T-cell (primary cell): Measurements from ENCODE around the gene RNF144A. TPM values are rescaled to one million over a fixed set of nuclear protein-coding genes. Genes with fewer than 3 reads are reported as not detected.

Experiments
- ATAC-seq, 4 experiments: fragments of 200-7000 bp in 3 of 4; fragments of 150-1000 bp in 1 of 4; cut with Tn5 transposase; replicated peaks in 1 of 4; 1 replicate in 3 of 4; 2 replicates in 1 of 4; pipeline ENCODE4 v1.10.0; 2021; ENCODE audit warnings: moderate library complexity in 3 of 4, mild to moderate bottlenecking in 2 of 4, moderate number of reproducible peaks in 1 of 4
- CTCF ChIA-PET, 2 donors: fragments of 300-600 bp; sonication (Branson Sonifier 250); formaldehyde crosslinking; loops; one replicate each; lab custom pipeline; 2022; ENCODE audit warnings: antibody characterized with exemption in 2 of 2; lab: Charles Lee
- POLR2A ChIA-PET, 2 donors: fragments of 300-600 bp; sonication (Branson Sonifier 250); formaldehyde crosslinking; loops; one replicate each; lab custom pipeline; 2022; ENCODE audit warnings: antibody characterized with exemption in 2 of 2; lab: Charles Lee
- DNase-seq, 35 experiments: peaks; one replicate each; pipeline versions ENCODE4 v3.0.0 to v3.0.0-alpha.2; 2013 to 2023
- H3K27ac ChIP-seq: one replicate; pipeline ENCODE4 v1.5.1; 2013; ENCODE audit warnings: low read length
- H3K27me3 ChIP-seq, 2 experiments: replicated peaks in 1 of 2; 1 replicate in 1 of 2; 2 replicates in 1 of 2; pipeline versions ENCODE4 v1.6.1 to v1.7.0; 2013; ENCODE audit warnings: low read length in 1 of 2, mixed read lengths in 1 of 2; ENCODE audit not compliant: control insufficient read depth in 2 of 2, insufficient read depth in 2 of 2; ENCODE audit errors: extremely low read depth in 1 of 2
- H3K36me3 ChIP-seq, 2 donors: 1 replicate in 1 of 2; 2 replicates in 1 of 2; pipeline versions ENCODE4 v1.6.1 to v1.7.0; 2013; ENCODE audit warnings: low read length in 1 of 2; ENCODE audit not compliant: control insufficient read depth in 2 of 2, insufficient read depth in 1 of 2; ENCODE audit errors: extremely low read depth in 1 of 2
- H3K4me1 ChIP-seq, 2 experiments: 1 replicate in 1 of 2; 2 replicates in 1 of 2; pipeline versions ENCODE4 v1.6.1 to v1.7.0; 2013; ENCODE audit warnings: low read length in 2 of 2, mixed read lengths in 1 of 2; ENCODE audit not compliant: insufficient read depth in 2 of 2, control insufficient read depth in 1 of 2; ENCODE audit errors: extremely low read depth in 1 of 2
- H3K4me3 ChIP-seq, 2 donors: 1 replicate in 1 of 2; 2 replicates in 1 of 2; pipeline versions ENCODE4 v1.5.1 to v1.7.0; 2013; ENCODE audit warnings: mild to moderate bottlenecking in 2 of 2, low read length in 1 of 2, moderate library complexity in 1 of 2; ENCODE audit not compliant: control insufficient read depth in 1 of 2; ENCODE audit errors: extremely low read depth in 1 of 2
- H3K9me3 ChIP-seq: 2 replicates; pipeline ENCODE4 v1.7.0; 2013
- H3K27ac Mint-ChIP-seq, 2 donors: one replicate each; pipeline ENCODE4 v1.8.0; 2020 to 2021; ENCODE audit warnings: mild to moderate bottlenecking in 2 of 2, mixed read lengths in 2 of 2
- H3K27me3 Mint-ChIP-seq, 2 donors: one replicate each; pipeline ENCODE4 v1.8.0; 2021 to 2022; ENCODE audit warnings: mixed read lengths in 2 of 2
- H3K36me3 Mint-ChIP-seq: one replicate; pipeline ENCODE4 v1.8.0; 2021; ENCODE audit warnings: mixed read lengths
- H3K4me1 Mint-ChIP-seq, 3 donors: one replicate each; pipeline ENCODE4 v1.8.0; 2020 to 2022; ENCODE audit warnings: mixed read lengths in 3 of 3, mild to moderate bottlenecking in 1 of 3
- H3K4me3 Mint-ChIP-seq, 3 donors: one replicate each; pipeline ENCODE4 v1.8.0; 2020 to 2022; ENCODE audit warnings: mild to moderate bottlenecking in 3 of 3, mixed read lengths in 3 of 3, moderate library complexity in 3 of 3
- H3K9me3 Mint-ChIP-seq, 3 donors: one replicate each; pipeline ENCODE4 v1.8.0; 2020 to 2022; ENCODE audit warnings: mixed read lengths in 3 of 3
- WGBS: methylation state at CpG from one replicate; pipeline ENCODE4 v1.1.5; 2013; ENCODE audit warnings: missing lambda C conversion rate; ENCODE audit not compliant: insufficient coverage; 5-methylcytosine and 5-hydroxymethylcytosine counted together
- total RNA-seq, 35 experiments: library from RNA in 6 of 35; stranded (reverse) in 6 of 35; fragments of 120-200 nt in 1 of 35; gene quantifications; one replicate each; pipeline versions ENCODE4 v1.2.1 to v1.2.4 and lab custom pipeline; 2013 to 2026

Gene RNF144A
- total RNA-seq, 5 donors from 2014 or later (not counting 1 experiment from before 2014, with no cell fraction given), result 46.3 to 93.1 (median 79.9) TPM

DNA sequence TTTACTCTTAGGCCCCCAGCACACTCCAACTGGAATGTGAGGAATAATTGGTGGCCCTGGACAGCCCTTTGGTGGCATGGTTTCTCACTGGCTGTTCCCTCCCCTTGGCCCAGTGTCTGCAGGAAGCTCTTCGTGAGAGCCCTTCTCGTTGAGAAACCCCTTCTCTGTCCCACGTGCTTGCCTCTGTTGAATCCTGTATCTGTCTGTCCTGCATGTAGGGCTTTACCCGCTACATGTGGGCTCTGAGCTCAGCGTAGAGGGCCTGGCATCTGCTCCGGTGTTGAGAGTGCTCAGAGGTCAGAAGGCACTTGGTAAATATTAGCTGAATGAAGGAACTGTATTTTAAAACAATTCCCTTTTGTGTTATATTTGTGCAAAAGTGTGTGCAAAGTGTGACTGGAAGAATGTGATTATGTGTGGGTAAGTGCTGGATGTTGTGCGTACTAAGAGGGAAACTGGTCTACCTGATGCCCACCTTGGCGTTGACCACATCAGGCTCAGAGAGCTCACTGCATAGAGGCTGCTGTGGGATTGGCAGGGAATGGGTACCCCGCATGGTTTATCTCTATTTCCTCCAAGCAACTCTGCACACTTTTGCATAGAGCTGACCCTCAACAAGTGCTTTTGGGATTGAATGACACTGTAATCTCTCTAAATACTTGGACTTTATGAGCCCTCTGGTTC is 40.0 kb downstream of the RNF144A start:
- Histone ChIP-seq H3K27ac (no peak overlapping the region), H3K4me3 (no peak overlapping the region), H3K27me3 (no peaks in the 10 kb centered on the region), H3K4me1 (peaks cover 2 to 12% of the 10 kb centered on the region in 2 experiments), H3K9me3 (no peaks in the 10 kb centered on the region), H3K36me3 (peaks cover 2% of the 10 kb centered on the region in 2 donors)
- POLR2A ChIA-PET, result no interaction called here
- Mint-ChIP-seq H3K27me3 (no peaks in the 10 kb centered on the region), H3K36me3 (peaks cover 30% of the 10 kb centered on the region), H3K27ac (peak overlapping the region in 1 of 2 donors; percentile 35), H3K4me3 (no peak overlapping the region), H3K4me1 (peaks cover 49 to 64% (median 63%) of the 10 kb centered on the region in 3 donors), H3K9me3 (no peaks in the 10 kb centered on the region)
- DNase-seq (no peak), ATAC-seq (no peak)
- CTCF ChIA-PET, result interaction anchor here in 1 of 2 donors (0.5 kb wide), 1 partner anchor 58 kb away, joined by 3 read pairs; no protein-coding TSS in a partner anchor
- 90% methylated on average over 8 of the region's 9 CpGs for WGBS

DNA sequence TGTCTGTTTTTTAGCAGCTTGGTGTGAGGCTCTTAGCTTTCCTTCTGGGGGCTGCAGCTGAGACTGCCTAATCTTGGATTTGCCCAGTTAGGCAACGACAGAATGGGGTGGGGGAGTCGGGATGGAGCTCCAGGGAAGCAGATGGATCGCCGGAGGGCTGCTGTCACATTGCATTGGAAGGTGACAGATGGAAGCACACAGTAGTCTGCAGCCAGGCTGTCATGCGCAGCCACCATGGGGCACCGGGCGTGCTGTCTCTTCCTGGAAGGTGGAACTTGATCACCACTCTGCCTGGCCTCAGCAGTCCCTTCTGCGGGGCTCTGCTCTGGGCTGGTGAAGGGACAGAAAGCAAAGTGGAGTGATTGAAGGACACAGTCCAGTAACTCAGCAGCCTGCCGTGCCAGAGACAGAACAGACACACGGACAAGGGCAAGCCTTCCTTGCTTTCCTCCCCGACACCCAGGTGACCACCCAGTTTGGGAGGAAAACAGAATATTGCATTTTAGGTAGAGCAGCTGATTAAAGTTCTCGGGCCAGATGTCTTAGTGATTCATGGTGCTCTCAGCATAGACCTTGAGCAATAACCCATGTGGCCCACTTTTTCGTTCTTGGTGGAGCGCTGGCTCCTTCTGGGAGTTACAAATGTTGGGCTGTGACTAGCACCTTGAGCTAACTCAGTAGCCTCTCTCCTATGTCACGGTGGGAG is 40.9 kb downstream of the RNF144A start:
- H3K36me3 ChIP-seq, result peaks cover 2 to 5% of the 10 kb centered on the region in 2 donors
- H3K27me3 ChIP-seq, result no peaks in the 10 kb centered on the region
- Mint-ChIP-seq H3K27ac (no peak overlapping the region), H3K9me3 (peaks cover 0 to 4% (median 0%) of the 10 kb centered on the region in 3 donors), H3K4me1 (peaks cover 55 to 70% (median 68%) of the 10 kb centered on the region in 3 donors), H3K4me3 (no peak overlapping the region), H3K36me3 (peaks cover 37% of the 10 kb centered on the region), H3K27me3 (no peaks in the 10 kb centered on the region)
- no peak for ATAC-seq
- ChIA-PET CTCF (no interaction called here), POLR2A (no interaction called here)
- H3K9me3 ChIP-seq, result no peaks in the 10 kb centered on the region
- H3K4me3 ChIP-seq, result no peak overlapping the region
- peaks cover 2 to 12% of the 10 kb centered on the region in 2 experiments for H3K4me1 ChIP-seq
- WGBS, result 90% methylated on average over 14 of the region's 15 CpGs
- no peak overlapping the region for H3K27ac ChIP-seq
- DNase-seq, result no peak

DNA sequence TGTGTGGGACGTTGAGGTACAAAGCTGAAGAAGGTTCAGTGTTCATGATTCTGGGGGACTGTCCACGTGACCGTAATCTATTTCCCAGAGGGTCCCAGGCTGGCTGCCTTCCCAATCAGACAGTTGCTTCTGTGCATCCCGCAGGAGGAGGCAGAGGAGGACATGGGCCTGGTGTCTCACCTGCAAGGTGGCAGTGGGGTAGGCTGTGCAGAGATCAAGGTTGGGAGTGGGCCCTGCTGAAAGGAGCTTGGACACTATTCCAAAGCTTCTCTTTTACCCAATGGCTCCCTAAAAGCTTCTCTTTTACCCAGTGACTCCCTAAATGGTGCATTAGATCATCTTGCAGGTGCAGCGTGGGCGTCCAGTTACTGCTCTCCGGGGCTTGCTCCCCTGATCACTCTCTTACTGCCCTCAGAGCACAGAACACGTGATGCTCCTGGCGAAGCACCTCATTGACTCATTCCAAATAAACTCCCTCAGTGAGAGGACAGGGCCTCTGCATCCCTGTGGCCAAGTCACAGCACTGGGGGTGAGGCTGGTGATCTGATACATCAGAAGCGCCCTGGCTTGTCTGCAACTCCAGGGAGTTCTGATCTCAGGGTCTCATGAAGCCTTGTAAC is 41.5 kb downstream of the RNF144A start:
- H3K27me3 ChIP-seq, result no peaks in the 10 kb centered on the region
- ChIA-PET CTCF (no interaction called here), POLR2A (no interaction called here)
- Mint-ChIP-seq H3K4me1 (peaks cover 57 to 76% (median 70%) of the 10 kb centered on the region in 3 donors), H3K27me3 (no peaks in the 10 kb centered on the region), H3K4me3 (peak overlapping the region in 1 of 3 donors; percentile 35), H3K27ac (peak overlapping the region in 1 of 2 donors; percentile 0), H3K36me3 (peaks cover 41% of the 10 kb centered on the region), H3K9me3 (peaks cover under 1 to 9% (median 1%) of the 10 kb centered on the region in 3 donors)
- 97% methylated on average over 4 of the region's 10 CpGs for WGBS
- no peak overlapping the region for H3K27ac ChIP-seq
- peaks cover 2 to 12% of the 10 kb centered on the region in 2 experiments for H3K4me1 ChIP-seq
- ATAC-seq, result no peak
- H3K36me3 ChIP-seq, result peaks cover 2 to 7% of the 10 kb centered on the region in 2 donors
- DNase-seq, result no peak
- H3K4me3 ChIP-seq, result no peak overlapping the region
- no peaks in the 10 kb centered on the region for H3K9me3 ChIP-seq

DNA sequence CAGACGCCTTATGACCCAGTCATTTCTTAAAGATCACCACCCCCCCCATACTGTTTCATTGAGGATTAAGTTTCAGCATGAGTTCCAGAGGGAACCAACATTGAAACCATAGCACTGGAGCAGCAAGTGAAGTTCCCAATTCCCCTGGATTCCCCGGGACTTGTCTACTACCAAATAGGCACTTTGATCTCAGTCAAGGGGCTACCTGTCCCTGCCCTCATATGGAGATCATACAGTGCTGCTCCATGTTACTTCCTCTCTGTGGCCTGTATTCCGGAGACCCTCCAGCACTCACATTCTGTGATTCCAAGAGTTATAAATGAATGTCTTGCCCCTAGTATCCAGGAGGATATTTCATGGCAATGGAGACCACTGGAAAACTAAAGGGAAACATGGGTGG is 42.5 kb downstream of the RNF144A start:
- peaks cover 40% of the 10 kb centered on the region for H3K36me3 Mint-ChIP-seq
- H3K4me1 Mint-ChIP-seq, result peaks cover 54 to 73% (median 70%) of the 10 kb centered on the region in 3 donors
- POLR2A ChIA-PET, result no interaction called here
- Histone ChIP-seq H3K27me3 (no peaks in the 10 kb centered on the region), H3K4me3 (no peak overlapping the region), H3K4me1 (peaks cover 2 to 12% of the 10 kb centered on the region in 2 experiments), H3K9me3 (no peaks in the 10 kb centered on the region), H3K36me3 (peaks cover 2 to 7% of the 10 kb centered on the region in 2 donors), H3K27ac (no peak overlapping the region)
- DNase-seq, result no peak
- WGBS, result 76% methylated on average over 2 of the region's 3 CpGs
- no peak for ATAC-seq
- H3K27ac Mint-ChIP-seq, result peak overlapping the region in 1 of 2 donors; percentile 9
- H3K4me3 Mint-ChIP-seq, result peak overlapping the region in 1 of 3 donors; percentile 5
- H3K9me3 Mint-ChIP-seq, result peaks cover 1 to 11% (median 4%) of the 10 kb centered on the region in 3 donors
- CTCF ChIA-PET, result no interaction called here
- no peaks in the 10 kb centered on the region for H3K27me3 Mint-ChIP-seq

DNA sequence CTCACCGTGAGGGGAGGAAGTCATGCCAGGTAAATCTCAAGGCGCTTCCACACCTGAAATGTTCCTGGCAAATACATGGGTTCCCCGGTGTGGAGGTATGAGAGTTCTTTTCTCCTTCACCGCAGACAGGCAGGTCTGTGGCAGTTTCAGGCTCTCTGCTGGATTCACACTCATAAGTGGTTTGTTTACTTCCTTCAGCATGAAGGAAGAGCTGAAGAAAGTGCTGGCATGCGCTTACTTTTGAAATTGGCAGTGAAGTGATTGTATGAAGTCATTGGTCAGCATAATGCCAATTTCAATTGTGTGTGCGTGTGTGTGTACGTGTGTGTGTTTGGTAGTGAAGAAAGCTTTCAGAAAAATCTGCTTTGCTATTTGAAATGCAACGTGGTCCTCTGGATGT is 43.4 kb downstream of the RNF144A start:
- Mint-ChIP-seq H3K4me3 (peak overlapping the region in 1 of 3 donors; percentile 5), H3K27ac (peak overlapping the region in 1 of 2 donors; percentile 70)
- WGBS, result 27% methylated on average over 2 of the region's 8 CpGs

DNA sequence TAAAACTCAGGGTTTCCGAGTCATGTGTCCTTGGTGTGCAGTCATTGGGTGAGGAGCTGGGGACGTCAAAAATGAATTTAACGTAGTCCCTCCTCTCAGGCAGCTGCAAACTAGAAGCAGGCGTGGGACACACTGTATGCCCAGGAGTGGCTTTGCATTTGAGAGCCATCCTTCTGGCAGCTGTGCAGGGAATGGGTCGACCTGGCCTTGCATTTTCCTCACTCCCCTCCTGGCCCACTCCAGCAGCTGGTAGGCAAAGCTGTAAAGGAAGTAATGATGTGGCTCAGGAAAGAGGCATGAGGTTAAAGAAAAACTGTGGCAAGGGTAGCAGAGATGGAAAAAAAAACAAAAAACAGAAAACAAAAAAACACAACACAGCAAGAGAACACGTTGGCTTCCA is 46.5 kb downstream of the RNF144A start:
- ATAC-seq (no peak), DNase-seq (no peak)
- H3K27me3 Mint-ChIP-seq, result no peaks in the 10 kb centered on the region
- no peak overlapping the region for H3K4me3 Mint-ChIP-seq
- Histone ChIP-seq H3K27me3 (no peaks in the 10 kb centered on the region), H3K27ac (no peak overlapping the region), H3K36me3 (peaks cover 4 to 7% of the 10 kb centered on the region in 2 donors), H3K4me3 (no peak overlapping the region), H3K9me3 (no peaks in the 10 kb centered on the region), H3K4me1 (peaks cover 2 to 7% of the 10 kb centered on the region in 2 experiments)
- POLR2A ChIA-PET, result no interaction called here
- H3K36me3 Mint-ChIP-seq, result peaks cover 33% of the 10 kb centered on the region
- WGBS, result 100% methylated on average over 1 of the region's 6 CpGs
- peaks cover 50 to 64% (median 60%) of the 10 kb centered on the region in 3 donors for H3K4me1 Mint-ChIP-seq
- H3K27ac Mint-ChIP-seq, result peak overlapping the region; percentile 46 to 74
- H3K9me3 Mint-ChIP-seq, result peaks cover 1 to 11% (median 4%) of the 10 kb centered on the region in 3 donors
- CTCF ChIA-PET, result no interaction called here

More for the DNA sequence above, 43.4 kb downstream of the RNF144A start:
- Histone ChIP-seq H3K4me3 (no peak overlapping the region), H3K36me3 (peaks cover 2 to 7% of the 10 kb centered on the region in 2 donors), H3K27ac (no peak overlapping the region), H3K4me1 (peaks cover 2 to 7% of the 10 kb centered on the region in 2 experiments), H3K27me3 (no peaks in the 10 kb centered on the region), H3K9me3 (no peaks in the 10 kb centered on the region)
- Mint-ChIP-seq H3K27me3 (no peaks in the 10 kb centered on the region), H3K36me3 (peaks cover 44% of the 10 kb centered on the region), H3K4me1 (peaks cover 56 to 71% (median 69%) of the 10 kb centered on the region in 3 donors), H3K9me3 (peaks cover 1 to 11% (median 4%) of the 10 kb centered on the region in 3 donors)
- DNase-seq, result peak in 1 of 35 experiments; percentile 4
- ATAC-seq, result peak in 2 of 4 experiments; percentile 48 to 64
- ChIA-PET CTCF (no interaction called here), POLR2A (interaction anchor here in 1 of 2 donors (0.6 kb wide), 1 partner anchor 23 kb away, joined by 3 read pairs; no protein-coding TSS in a partner anchor)
